ENCODE data around the gene SYCE3. TPM values are rescaled to one million over a fixed set of nuclear protein-coding genes. Genes with fewer than 3 reads are reported as not detected.
A peak's percentile ranks its signal among the peaks of the same experiment; 100 is the strongest.

SYCE3 gene
- polyA plus RNA-seq, 3 donors = 1.9 to 3.1 TPM; not detected in 1

DNA sequence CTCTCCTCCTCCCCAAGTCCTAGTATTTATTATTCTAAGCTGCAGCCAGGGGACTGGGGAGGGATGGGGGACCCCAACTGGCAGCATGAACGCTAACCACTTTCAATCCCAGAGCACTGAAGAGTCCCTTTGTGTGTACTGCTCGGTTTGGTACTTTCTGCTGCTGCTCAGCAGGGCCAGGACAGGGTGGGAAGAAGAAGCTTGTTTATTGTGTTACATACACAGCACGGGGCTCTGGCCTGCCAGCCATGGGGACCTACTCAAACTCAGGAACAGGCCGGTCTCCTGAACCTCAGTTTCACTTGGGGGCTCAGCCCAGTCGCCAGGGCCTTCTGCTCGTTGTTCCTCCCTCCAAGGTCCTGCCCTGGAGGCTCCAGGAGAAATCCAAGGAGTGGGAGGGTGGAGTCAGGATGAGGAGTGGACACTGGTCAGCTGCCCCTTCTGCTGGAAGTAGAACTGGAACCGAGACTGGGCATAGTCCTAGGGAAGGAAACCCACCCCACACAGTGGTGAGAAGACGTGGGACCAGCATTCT, 16.1 kb upstream of the SYCE3 start:
- WGBS (ENCODE audit: insufficient coverage) = 81% methylated on average over 7 of the region's 8 CpGs
- TF ChIP-seq, protein P1, sequence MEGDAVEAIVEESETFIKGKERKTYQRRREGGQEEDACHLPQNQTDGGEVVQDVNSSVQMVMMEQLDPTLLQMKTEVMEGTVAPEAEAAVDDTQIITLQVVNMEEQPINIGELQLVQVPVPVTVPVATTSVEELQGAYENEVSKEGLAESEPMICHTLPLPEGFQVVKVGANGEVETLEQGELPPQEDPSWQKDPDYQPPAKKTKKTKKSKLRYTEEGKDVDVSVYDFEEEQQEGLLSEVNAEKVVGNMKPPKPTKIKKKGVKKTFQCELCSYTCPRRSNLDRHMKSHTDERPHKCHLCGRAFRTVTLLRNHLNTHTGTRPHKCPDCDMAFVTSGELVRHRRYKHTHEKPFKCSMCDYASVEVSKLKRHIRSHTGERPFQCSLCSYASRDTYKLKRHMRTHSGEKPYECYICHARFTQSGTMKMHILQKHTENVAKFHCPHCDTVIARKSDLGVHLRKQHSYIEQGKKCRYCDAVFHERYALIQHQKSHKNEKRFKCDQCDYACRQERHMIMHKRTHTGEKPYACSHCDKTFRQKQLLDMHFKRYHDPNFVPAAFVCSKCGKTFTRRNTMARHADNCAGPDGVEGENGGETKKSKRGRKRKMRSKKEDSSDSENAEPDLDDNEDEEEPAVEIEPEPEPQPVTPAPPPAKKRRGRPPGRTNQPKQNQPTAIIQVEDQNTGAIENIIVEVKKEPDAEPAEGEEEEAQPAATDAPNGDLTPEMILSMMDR (IDR thresholded peaks at IDR 0.05) = no peak

DNA sequence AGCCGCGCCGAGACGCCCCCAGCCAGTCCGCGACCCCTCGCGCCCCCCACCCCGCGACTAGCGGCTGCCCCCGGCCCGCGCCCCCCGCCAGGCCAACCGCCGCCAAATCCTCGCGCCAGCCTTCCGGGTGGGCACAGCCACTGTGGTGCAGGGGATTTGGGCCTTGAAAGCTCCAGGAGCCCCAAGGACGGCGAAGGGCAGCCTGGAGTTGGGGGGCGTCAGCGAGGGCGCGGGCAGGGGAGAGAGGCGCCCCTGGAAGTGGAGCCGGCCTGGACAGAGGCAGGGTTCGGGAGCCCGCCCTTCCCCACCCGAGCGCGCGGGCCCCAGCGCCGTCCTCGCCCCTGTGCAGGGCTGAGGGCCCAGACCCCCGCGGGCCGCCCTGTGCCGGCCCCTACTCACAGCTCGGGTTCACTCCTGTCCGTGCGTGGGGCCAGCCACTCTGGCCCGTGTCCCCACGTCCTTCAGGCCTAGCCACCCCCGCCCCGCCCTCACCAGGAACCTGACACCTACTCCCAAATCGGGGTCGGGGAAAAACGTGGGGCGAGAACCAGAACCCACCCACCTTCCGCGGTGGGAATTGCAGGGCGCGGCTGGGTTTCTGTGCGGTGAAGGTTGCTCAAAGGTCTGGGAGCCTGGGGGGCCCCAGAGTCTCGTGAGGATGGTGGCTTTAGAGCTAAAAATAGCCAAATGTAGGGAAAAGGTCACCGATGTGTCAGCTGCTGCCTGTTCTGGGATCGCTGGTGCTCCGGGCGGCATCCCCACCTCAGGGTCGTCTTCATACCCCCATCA, 15.5 kb upstream of the SYCE3 start, which contains the start of gene CPT1B:
Gene CPT1B, minus strand, starts transcription at position 441 of the 789 bp plus-strand sequence. CDS start 512 bp downstream, outside the sequence.
- H3K9ac ChIP-seq (ENCODE audit: insufficient read depth, low read length, poor library complexity, severe bottlenecking) = no peak within 1 kb of the TSS
- peak within 1 kb of the TSS; percentile 4 to 60 for H3K4me3 Mint-ChIP-seq
- H3K4me2 ChIP-seq (replicated peaks; ENCODE audit: extremely low read depth, low read length, poor library complexity, severe bottlenecking) = peak within 1 kb of the TSS; percentile 10

More for the DNA sequence above, 16.1 kb upstream of the SYCE3 start:
- no peak overlapping the region for H2AFZ ChIP-seq (ENCODE audit: insufficient read depth, low read depth, low read length, poor library complexity, severe bottlenecking)
- H3K36me3 ChIP-seq (replicated peaks in 1 of 2; ENCODE audit: control insufficient read depth in 1 of 2, insufficient read depth in 2 of 2, low read length in 2 of 2) = peaks cover 0 to 44% of the 10 kb centered on the region in 2 donors
- Mint-ChIP-seq H3K36me3 (peaks cover 38 to 55% of the 10 kb centered on the region in 2 donors), H3K27ac (no peak overlapping the region), H3K4me3 (peak overlapping the region in 1 of 2 donors; percentile 60), H3K27me3 (ENCODE audit: low read depth in 3 of 3) (peaks cover 2 to 8% (median 7%) of the 10 kb centered on the region in 3 donors), H3K9me3 (no peaks in the 10 kb centered on the region), H3K4me1 (peaks cover 39% of the 10 kb centered on the region)
- H3K9me3 ChIP-seq (replicated peaks in 1 of 2; ENCODE audit: control insufficient read depth in 1 of 2, insufficient read depth in 1 of 2, low read length in 2 of 2) = no peaks in the 10 kb centered on the region
- H4K20me1 ChIP-seq (ENCODE audit: insufficient read depth, low read length) = peaks cover 37% of the 10 kb centered on the region
- no peaks in the 10 kb centered on the region for H3K27me3 ChIP-seq (ENCODE audit: control insufficient read depth in 2 of 2, insufficient read depth in 2 of 2, low read length in 2 of 2)
- H3K4me1 ChIP-seq (ENCODE audit: control insufficient read depth in 1 of 2, insufficient read depth in 2 of 2, low read length in 2 of 2) = peaks cover 28 to 43% of the 10 kb centered on the region in 2 donors
- no peak overlapping the region for H3K4me3 ChIP-seq (replicated peaks in 1 of 3; ENCODE audit: low read depth in 2 of 3, low read length in 3 of 3)
- H3K27ac ChIP-seq (ENCODE audit: low read depth in 1 of 2, low read length in 2 of 2) = no peak overlapping the region
- H3K79me2 ChIP-seq (ENCODE audit: insufficient read depth, low read length) = peaks cover 21% of the 10 kb centered on the region
- intact Hi-C loops (cut with micrococcal nuclease) = loop anchor here in 1 of 2 donors (5.0 kb wide), 1 partner anchor 67 kb away; no protein-coding TSS in a partner anchor
- H3K9ac ChIP-seq (ENCODE audit: insufficient read depth, low read length, poor library complexity, severe bottlenecking) = no peak overlapping the region
- no peak overlapping the region for H3K4me2 ChIP-seq (replicated peaks; ENCODE audit: extremely low read depth, low read length, poor library complexity, severe bottlenecking)
- DNase-seq = peak in 1 of 3 donors; percentile 2

More for the DNA sequence above, 15.5 kb upstream of the SYCE3 start, which contains the start of gene CPT1B:
- intact Hi-C loops (cut with micrococcal nuclease) = loop anchor here in 1 of 2 donors (5.0 kb wide), 1 partner anchor 66 kb away; no protein-coding TSS in a partner anchor
- peaks cover 15% of the 10 kb centered on the region for H3K79me2 ChIP-seq (ENCODE audit: insufficient read depth, low read length)
- Mint-ChIP-seq H3K9me3 (no peaks in the 10 kb centered on the region), H3K4me1 (peaks cover 32% of the 10 kb centered on the region), H3K27ac (peak within 1 kb of the TSS in 1 of 7 donors; percentile 53), H3K27me3 (ENCODE audit: low read depth in 3 of 3) (peaks cover 2 to 8% (median 7%) of the 10 kb centered on the region in 3 donors), H3K36me3 (peaks cover 38 to 58% of the 10 kb centered on the region in 2 donors)
- no peak within 1 kb of the TSS for H3K4me3 ChIP-seq (replicated peaks in 1 of 3; ENCODE audit: low read depth in 2 of 3, low read length in 3 of 3)
- 45% methylated on average over 41 of the region's 63 CpGs for WGBS (ENCODE audit: insufficient coverage)
- no peak within 1 kb of the TSS for H2AFZ ChIP-seq (ENCODE audit: insufficient read depth, low read depth, low read length, poor library complexity, severe bottlenecking)
- no peak within 1 kb of the TSS for H3K27ac ChIP-seq (ENCODE audit: low read depth in 1 of 2, low read length in 2 of 2)
- TF ChIP-seq, protein P1 (IDR thresholded peaks at IDR 0.05) = no peak
- peaks cover 0 to 47% of the 10 kb centered on the region in 2 donors for H3K36me3 ChIP-seq (replicated peaks in 1 of 2; ENCODE audit: control insufficient read depth in 1 of 2, insufficient read depth in 2 of 2, low read length in 2 of 2)
- H3K27me3 ChIP-seq (ENCODE audit: control insufficient read depth in 2 of 2, insufficient read depth in 2 of 2, low read length in 2 of 2) = no peaks in the 10 kb centered on the region
- H3K9me3 ChIP-seq (replicated peaks in 1 of 2; ENCODE audit: control insufficient read depth in 1 of 2, insufficient read depth in 1 of 2, low read length in 2 of 2) = no peaks in the 10 kb centered on the region
- H3K4me1 ChIP-seq (ENCODE audit: control insufficient read depth in 1 of 2, insufficient read depth in 2 of 2, low read length in 2 of 2) = peaks cover 21 to 37% of the 10 kb centered on the region in 2 donors
- DNase-seq = peak in 1 of 3 donors; percentile 3
- H4K20me1 ChIP-seq (ENCODE audit: insufficient read depth, low read length) = peaks cover 37% of the 10 kb centered on the region

Measured in CD14-positive monocyte (primary cell).